ENCODE data around the gene DIP2C.

The DIP2C gene

DNA sequence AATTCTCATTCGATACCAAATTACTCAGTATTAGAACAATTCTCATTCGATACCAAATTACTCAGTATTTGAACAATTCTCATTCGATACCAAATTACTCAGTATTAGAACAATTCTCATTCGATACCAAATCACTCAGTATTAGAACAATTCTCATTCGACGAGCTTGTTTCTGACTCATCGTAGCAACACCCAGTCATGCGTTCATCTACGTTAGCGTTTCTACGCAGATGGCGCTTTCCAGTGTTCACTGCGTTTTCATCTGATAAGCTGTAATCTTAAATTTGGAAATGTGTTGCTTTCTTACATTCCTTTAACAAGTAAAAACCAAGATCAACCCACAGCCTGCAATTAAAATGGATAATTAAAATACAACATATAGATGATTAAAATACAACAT lies 277.9 kb downstream of the DIP2C start:
- no peak for TF ChIP-seq CTCF (conservative IDR thresholded peaks at IDR 0.05; ENCODE audit: low read depth)
- H3K27ac ChIP-seq = no peak overlapping the region
- ChIA-PET POLR2A (ENCODE audit: low non-redundant PET) (no interaction called here), CTCF (no interaction called here)
- no peak for DNase-seq (ENCODE audit: low spot score)

DNA sequence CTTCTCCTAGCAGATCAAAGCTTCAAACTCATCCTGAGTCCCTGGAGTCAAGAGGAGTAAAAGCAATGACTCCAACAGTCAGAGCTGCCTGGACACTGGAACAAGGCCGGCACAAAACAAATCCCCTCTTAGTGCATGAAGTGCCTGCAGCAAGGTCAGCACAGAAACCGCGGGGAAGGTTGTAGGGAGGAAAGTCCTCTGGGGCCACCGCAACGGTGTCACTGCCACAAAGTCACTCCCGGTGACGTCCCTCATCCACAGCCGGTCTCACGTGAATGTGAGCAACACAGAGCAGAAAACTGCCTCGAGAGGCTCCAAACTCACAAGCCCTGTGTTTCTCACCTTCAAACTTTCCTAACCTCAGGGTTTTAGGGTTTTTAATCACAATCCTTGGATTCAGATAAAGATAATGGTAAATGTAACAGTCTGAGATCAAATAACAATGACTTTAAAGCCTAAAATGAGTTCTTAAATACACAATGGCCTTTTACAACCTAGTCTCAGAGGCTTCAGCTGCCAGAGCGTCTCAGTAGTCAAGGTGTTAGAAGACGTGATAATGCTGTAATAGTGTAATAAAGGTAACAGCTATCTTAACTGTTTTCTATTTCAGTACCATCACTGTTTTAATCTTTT lies 279.9 kb downstream of the DIP2C start:
- no peak for TF ChIP-seq CTCF (conservative IDR thresholded peaks at IDR 0.05; ENCODE audit: low read depth)
- ChIA-PET POLR2A (ENCODE audit: low non-redundant PET) (no interaction called here), CTCF (no interaction called here)
- H3K27ac ChIP-seq = no peak overlapping the region
- no peak for DNase-seq (ENCODE audit: low spot score)

DNA sequence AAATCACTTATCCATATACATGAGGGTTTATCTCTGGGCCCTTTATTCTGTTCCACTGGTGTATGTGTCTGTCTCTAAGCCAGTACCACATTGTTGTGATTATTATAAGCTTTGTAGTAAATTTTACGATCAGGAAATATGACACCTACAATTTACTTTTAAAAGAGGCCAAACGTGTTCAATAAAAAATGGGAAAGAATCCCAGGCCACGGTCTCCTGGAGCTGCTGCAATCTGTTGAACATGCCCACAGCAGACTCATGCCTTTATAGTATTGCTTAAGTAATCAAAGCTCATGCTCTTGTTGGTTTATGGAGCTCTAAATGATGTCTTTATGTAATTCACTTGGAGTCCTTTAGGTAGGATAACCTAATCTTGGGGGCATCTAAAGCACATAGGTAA lies 281.2 kb downstream of the DIP2C start:
- CTCF ChIA-PET = no interaction called here
- no peak for DNase-seq (ENCODE audit: low spot score)
- TF ChIP-seq CTCF (conservative IDR thresholded peaks at IDR 0.05; ENCODE audit: low read depth) = no peak
- no peak overlapping the region for H3K27ac ChIP-seq
- POLR2A ChIA-PET (ENCODE audit: low non-redundant PET) = no interaction called here

DNA sequence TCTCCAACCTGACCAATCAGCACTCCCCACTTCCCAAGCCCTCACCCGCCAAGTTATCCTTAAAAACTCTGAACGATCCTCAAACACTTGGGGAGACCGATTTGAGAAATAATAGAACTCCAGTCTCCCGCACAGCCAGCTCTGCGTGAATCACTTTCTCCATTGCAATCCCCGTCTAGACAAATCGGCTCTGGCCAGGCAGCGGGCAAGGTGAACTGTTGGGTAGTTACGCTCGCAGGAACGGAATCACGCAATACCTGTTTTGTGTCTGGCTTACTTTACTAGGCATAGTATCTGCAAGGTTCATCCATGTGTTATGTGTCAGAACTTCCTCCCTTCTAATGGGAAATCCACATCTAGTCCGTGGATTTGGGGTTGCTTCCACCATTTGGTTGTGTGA lies 282.5 kb downstream of the DIP2C start:
- H3K27ac ChIP-seq = no peak overlapping the region
- DNase-seq (ENCODE audit: low spot score) = no peak
- ChIA-PET CTCF (no interaction called here), POLR2A (ENCODE audit: low non-redundant PET) (no interaction called here)
- no peak for TF ChIP-seq CTCF (conservative IDR thresholded peaks at IDR 0.05; ENCODE audit: low read depth)

- no peak for DNase-seq (ENCODE audit: low spot score)
- POLR2A ChIA-PET (ENCODE audit: low non-redundant PET) = no interaction called here
- TF ChIP-seq CTCF (conservative IDR thresholded peaks at IDR 0.05; ENCODE audit: low read depth) = no peak
- H3K27ac ChIP-seq = no peak overlapping the region
- CTCF ChIA-PET = no interaction called here
These were observed 283.8 kb downstream of the DIP2C start for GRCh38 chr10:405648-406047.

DNA sequence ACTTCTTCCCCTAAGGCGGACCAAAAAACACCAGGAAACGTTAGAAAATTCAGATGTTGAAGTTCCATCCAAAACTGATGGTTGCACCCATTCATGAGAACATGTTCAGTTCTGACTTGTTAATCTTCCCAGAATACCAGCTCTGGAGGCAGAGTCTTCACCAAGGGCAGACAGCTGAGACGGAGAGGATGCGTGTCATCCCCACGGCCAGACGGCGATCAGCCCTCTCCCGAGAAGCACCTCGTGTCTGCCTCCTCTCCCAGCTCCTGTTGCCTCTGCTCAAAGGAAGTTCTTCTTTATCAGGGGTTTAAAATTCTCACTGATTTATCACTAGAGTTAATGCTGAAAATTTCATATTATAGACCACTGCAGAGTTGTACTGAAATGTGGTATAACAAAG lies 284.5 kb downstream of the DIP2C start:
- TF ChIP-seq CTCF (conservative IDR thresholded peaks at IDR 0.05; ENCODE audit: low read depth) = no peak
- CTCF ChIA-PET = no interaction called here
- H3K27ac ChIP-seq = no peak overlapping the region
- DNase-seq (ENCODE audit: low spot score) = no peak
- POLR2A ChIA-PET (ENCODE audit: low non-redundant PET) = no interaction called here

DNA sequence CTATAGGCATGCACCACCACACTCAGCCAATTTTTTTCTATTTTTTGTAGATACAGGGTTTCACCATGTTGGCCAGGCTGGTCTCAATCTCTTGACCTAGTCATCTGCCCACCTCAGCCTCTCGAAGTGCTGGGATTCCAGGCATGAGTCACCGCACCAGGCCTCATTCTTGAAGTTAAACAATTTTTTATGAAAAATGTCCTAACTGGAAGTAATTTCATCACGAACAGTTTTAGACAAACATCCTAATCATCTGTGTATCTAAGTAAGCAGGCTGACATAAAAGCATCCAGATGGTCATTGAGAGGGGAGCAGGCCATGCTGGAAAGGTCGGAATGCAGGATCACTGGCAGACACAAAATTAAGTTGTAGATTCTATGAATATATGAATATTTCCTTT lies 285.1 kb downstream of the DIP2C start:
- ChIA-PET CTCF (no interaction called here), POLR2A (ENCODE audit: low non-redundant PET) (no interaction called here)
- TF ChIP-seq CTCF (conservative IDR thresholded peaks at IDR 0.05; ENCODE audit: low read depth) = no peak
- no peak for DNase-seq (ENCODE audit: low spot score)
- H3K27ac ChIP-seq = no peak overlapping the region
